Measurements from ENCODE around the gene SIRPD.

SIRPD gene

GRCh38 chr20:1566701-1567100 is 9.2 kb upstream of the SIRPD start:
- Histone ChIP-seq H3K36me3 (ENCODE audit: insufficient read depth, low read length) (no peaks in the 10 kb centered on the region), H3K9me3 (ENCODE audit: control insufficient read depth, insufficient read depth, low read length) (no peaks in the 10 kb centered on the region), H3K4me1 (ENCODE audit: insufficient read depth, low read length) (0 out of 2 replicates have a peak, but pooled peaks cover 5% of the 10 kb centered on the region), H3K9ac (ENCODE audit: low read depth, low read length) (no peak overlapping the region)

DNA sequence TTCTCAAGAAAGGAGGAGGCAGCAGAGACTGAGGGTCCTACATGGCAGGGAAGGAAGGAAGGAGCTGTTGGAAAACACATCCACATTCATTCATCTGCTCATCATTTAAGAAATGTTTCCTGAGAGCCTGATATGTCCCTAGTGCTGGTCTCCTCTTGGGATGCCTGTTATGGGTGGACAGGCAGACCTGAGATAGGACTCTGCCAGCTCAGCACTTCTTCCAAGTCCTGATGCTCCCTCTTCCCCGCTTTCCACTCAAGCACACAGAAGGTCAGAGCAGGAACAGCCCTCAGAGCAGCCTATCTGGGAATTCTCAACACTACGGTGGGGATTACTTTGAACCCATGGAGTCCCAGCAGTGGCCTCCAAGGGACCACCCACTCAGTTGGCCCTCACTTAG is 8.0 kb upstream of the SIRPD start:
- Histone ChIP-seq H3K36me3 (ENCODE audit: insufficient read depth, low read length) (no peaks in the 10 kb centered on the region), H3K4me1 (ENCODE audit: insufficient read depth, low read length) (0 out of 2 replicates have a peak, but pooled peaks cover 5% of the 10 kb centered on the region), H3K9me3 (ENCODE audit: control insufficient read depth, insufficient read depth, low read length) (no peaks in the 10 kb centered on the region), H3K9ac (ENCODE audit: low read depth, low read length) (no peak overlapping the region)

GRCh38 chr20:1563598-1563997 is 6.1 kb upstream of the SIRPD start:
- Histone ChIP-seq H3K36me3 (ENCODE audit: insufficient read depth, low read length) (no peaks in the 10 kb centered on the region), H3K9ac (ENCODE audit: low read depth, low read length) (no peak overlapping the region)

DNA sequence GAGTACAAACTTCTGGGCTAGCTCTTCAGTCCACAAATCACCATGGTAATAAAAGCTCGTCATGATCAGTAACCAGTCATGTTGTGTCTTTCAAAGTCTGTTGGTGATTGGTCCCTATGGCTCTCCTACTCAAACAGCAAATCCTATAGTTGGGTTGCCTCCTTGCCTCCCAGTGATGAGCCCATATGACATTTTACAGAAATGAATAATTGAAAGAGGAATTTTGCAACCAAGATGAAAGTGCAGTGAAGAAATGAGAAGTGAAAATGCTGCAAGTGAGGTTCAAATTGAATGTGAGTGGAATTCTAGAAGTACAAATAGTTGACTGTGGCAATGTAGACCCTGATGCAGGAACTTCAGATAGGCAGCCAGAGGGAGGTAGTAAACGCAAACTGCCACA is 5.1 kb upstream of the SIRPD start:
- H3K36me3 ChIP-seq (ENCODE audit: insufficient read depth, low read length) = no peaks in the 10 kb centered on the region
- H3K9ac ChIP-seq (ENCODE audit: low read depth, low read length) = no peak overlapping the region
- H3K4me1 ChIP-seq (ENCODE audit: insufficient read depth, low read length) = 0 out of 2 replicates have a peak, but pooled peaks cover 2% of the 10 kb centered on the region
- no peaks in the 10 kb centered on the region for H3K9me3 ChIP-seq (ENCODE audit: control insufficient read depth, insufficient read depth, low read length)

More at GRCh38 chr20:1563598-1563997, 6.1 kb upstream of the SIRPD start:
- Histone ChIP-seq H3K9me3 (ENCODE audit: control insufficient read depth, insufficient read depth, low read length) (no peaks in the 10 kb centered on the region), H3K4me1 (ENCODE audit: insufficient read depth, low read length) (0 out of 2 replicates have a peak, but pooled peaks cover 5% of the 10 kb centered on the region)

- H3K9ac ChIP-seq (ENCODE audit: low read depth, low read length) = no peak overlapping the region
- H3K36me3 ChIP-seq (ENCODE audit: insufficient read depth, low read length) = no peaks in the 10 kb centered on the region
- H3K9me3 ChIP-seq (ENCODE audit: control insufficient read depth, insufficient read depth, low read length) = no peaks in the 10 kb centered on the region
- no peaks in the 10 kb centered on the region for H3K4me1 ChIP-seq (ENCODE audit: insufficient read depth, low read length)
Measured at GRCh38 chr20:1561350-1561749, 3.8 kb upstream of the SIRPD start.

DNA sequence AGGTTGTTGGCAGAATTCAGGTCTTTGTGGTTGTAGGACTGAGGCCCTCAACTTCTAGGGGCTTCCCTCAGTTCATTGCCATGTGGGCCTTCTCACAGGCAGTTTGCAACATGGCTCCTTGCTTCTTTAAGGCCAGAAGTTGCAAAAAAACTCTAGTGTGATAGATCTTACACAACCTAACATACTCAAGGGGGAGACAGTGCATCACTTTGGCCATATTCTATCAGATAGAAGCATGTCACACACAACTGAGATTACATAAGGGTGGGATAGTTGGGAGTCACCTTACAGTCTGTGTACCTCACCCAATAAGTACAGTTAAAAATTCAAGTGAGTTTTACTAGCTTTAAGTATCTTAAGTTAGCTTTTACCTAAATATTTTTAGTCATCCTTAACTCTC is 1.6 kb downstream of the SIRPD start:
- no peak overlapping the region for H3K9ac ChIP-seq (ENCODE audit: low read depth, low read length)
- no peaks in the 10 kb centered on the region for H3K9me3 ChIP-seq (ENCODE audit: control insufficient read depth, insufficient read depth, low read length)
- no peaks in the 10 kb centered on the region for H3K4me1 ChIP-seq (ENCODE audit: insufficient read depth, low read length)
- H3K36me3 ChIP-seq (ENCODE audit: insufficient read depth, low read length) = no peaks in the 10 kb centered on the region

GRCh38 chr20:1539816-1540419 is 17.6 kb downstream of the SIRPD start:
- Histone ChIP-seq H3K9ac (ENCODE audit: low read depth, low read length) (no peak overlapping the region), H3K36me3 (ENCODE audit: insufficient read depth, low read length) (no peaks in the 10 kb centered on the region), H3K4me1 (ENCODE audit: insufficient read depth, low read length) (no peaks in the 10 kb centered on the region), H3K9me3 (ENCODE audit: control insufficient read depth, insufficient read depth, low read length) (no peaks in the 10 kb centered on the region)

- Histone ChIP-seq H3K36me3 (ENCODE audit: insufficient read depth, low read length) (no peaks in the 10 kb centered on the region), H3K9me3 (ENCODE audit: control insufficient read depth, insufficient read depth, low read length) (no peaks in the 10 kb centered on the region), H3K9ac (ENCODE audit: low read depth, low read length) (no peak overlapping the region), H3K4me1 (ENCODE audit: insufficient read depth, low read length) (no peaks in the 10 kb centered on the region)
Measured at GRCh38 chr20:1538655-1539054, 18.9 kb downstream of the SIRPD start.

GRCh38 chr20:1537731-1538058 is 19.8 kb downstream of the SIRPD start:
- H3K4me1 ChIP-seq (ENCODE audit: insufficient read depth, low read length) = no peaks in the 10 kb centered on the region
- no peaks in the 10 kb centered on the region for H3K9me3 ChIP-seq (ENCODE audit: control insufficient read depth, insufficient read depth, low read length)
- H3K36me3 ChIP-seq (ENCODE audit: insufficient read depth, low read length) = no peaks in the 10 kb centered on the region
- no peak overlapping the region for H3K9ac ChIP-seq (ENCODE audit: low read depth, low read length)

GRCh38 chr20:1536893-1537730 is 20.4 kb downstream of the SIRPD start:
- Histone ChIP-seq H3K36me3 (ENCODE audit: insufficient read depth, low read length) (no peaks in the 10 kb centered on the region), H3K9ac (ENCODE audit: low read depth, low read length) (no peak overlapping the region), H3K9me3 (ENCODE audit: control insufficient read depth, insufficient read depth, low read length) (no peaks in the 10 kb centered on the region), H3K4me1 (ENCODE audit: insufficient read depth, low read length) (no peaks in the 10 kb centered on the region)

DNA sequence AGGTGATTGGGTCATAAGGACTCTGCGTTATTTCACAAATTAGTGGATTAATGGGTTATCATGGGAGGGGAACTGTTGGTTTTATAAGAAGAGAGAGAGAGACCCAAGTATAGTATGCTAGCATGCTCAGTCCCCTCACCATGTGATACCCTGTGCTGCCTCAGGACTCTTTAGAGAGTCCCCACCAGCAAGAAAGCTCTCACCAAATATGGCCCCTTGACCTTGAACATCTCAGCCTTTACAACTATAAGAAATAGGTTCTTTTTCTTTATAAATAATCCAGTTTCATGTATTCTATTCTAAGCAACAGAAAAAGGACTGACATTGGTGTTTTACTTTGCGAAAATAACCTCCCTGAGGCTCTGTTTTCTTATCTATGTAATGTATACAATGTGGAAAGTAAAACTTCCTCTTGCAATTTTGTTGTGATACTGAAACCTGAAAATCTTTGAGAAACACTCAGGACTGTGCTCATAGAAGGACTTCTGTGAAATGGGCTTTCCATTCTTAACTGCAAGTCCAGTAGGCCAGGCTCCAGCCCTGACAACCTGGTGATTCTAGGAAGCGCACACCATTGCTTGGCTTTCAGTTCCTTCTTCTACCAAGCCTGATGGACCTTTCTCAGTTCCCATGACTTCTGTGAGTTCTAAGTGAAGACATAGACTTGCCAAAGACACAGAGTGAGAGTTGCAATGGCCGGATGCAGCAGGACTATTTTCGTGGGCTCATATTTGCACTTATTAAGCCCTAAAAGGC is 21.9 kb downstream of the SIRPD start:
- Histone ChIP-seq H3K9ac (ENCODE audit: low read depth, low read length) (no peak overlapping the region), H3K36me3 (ENCODE audit: insufficient read depth, low read length) (no peaks in the 10 kb centered on the region), H3K4me1 (ENCODE audit: insufficient read depth, low read length) (no peaks in the 10 kb centered on the region), H3K9me3 (ENCODE audit: control insufficient read depth, insufficient read depth, low read length) (no peaks in the 10 kb centered on the region)

DNA sequence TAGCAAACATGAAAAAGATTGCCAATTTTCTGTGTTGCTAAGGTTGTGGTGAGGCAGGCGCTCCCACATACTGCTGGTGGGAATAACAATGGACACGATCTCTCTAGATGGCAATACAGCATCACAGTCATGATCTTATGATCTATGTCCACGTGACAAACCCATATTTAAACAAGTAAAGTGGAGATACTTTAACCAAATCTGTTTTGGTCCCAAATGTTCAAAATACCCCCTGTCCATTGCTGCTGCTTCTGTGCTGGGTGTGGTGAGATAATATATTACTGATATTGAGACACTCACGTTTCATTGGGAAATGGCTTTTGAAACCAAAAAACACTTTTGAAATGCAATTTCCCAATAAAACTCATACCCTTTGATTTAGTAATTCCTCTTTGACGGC is 23.0 kb downstream of the SIRPD start:
- H3K4me1 ChIP-seq (ENCODE audit: insufficient read depth, low read length) = no peaks in the 10 kb centered on the region
- no peaks in the 10 kb centered on the region for H3K9me3 ChIP-seq (ENCODE audit: control insufficient read depth, insufficient read depth, low read length)
- H3K9ac ChIP-seq (ENCODE audit: low read depth, low read length) = no peak overlapping the region
- no peaks in the 10 kb centered on the region for H3K36me3 ChIP-seq (ENCODE audit: insufficient read depth, low read length)

- no peak overlapping the region for H3K9ac ChIP-seq (ENCODE audit: low read depth, low read length)
- no peaks in the 10 kb centered on the region for H3K9me3 ChIP-seq (ENCODE audit: control insufficient read depth, insufficient read depth, low read length)
- no peaks in the 10 kb centered on the region for H3K4me1 ChIP-seq (ENCODE audit: insufficient read depth, low read length)
- H3K36me3 ChIP-seq (ENCODE audit: insufficient read depth, low read length) = no peaks in the 10 kb centered on the region
Measured at GRCh38 chr20:1533059-1533458, 24.4 kb downstream of the SIRPD start.

DNA sequence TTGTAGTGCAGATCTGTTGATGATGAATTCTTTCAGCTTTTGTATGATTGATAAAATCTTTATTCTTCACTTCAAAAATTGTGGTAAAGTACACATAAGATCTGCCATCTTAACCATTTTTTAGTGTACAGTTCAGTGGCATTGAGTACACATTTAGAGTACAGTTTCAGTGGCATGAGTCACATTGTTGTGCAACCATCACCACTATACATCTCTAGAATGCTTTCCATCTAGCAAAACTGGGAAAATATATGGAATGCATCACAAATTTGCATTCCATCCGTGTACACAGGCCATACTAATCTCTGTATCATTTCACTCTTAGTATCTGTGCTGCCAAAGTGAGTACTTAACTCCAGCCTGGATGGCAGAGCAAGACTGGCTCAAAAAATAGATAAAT is 28.7 kb downstream of the SIRPD start:
- no peaks in the 10 kb centered on the region for H3K9me3 ChIP-seq (ENCODE audit: control insufficient read depth, insufficient read depth, low read length)
- no peaks in the 10 kb centered on the region for H3K4me1 ChIP-seq (ENCODE audit: insufficient read depth, low read length)
- no peak overlapping the region for H3K9ac ChIP-seq (ENCODE audit: low read depth, low read length)
- H3K36me3 ChIP-seq (ENCODE audit: insufficient read depth, low read length) = no peaks in the 10 kb centered on the region

DNA sequence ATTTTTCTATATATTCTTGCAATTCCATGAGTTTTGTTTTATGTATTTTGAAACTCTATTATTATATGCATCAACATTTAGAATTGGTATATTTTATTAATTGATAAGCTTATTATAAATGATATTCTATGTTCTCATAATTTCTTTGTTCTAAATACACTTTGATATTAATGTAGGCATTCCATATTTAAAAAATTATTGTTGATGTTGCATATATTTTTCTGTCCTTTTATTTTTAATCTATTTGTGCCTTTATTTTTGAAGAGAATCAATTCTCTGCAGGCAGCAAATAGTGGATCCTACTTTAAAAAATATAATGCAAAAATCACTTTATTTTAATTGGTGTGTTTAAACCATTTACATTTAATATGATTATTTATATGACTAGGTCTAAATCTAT is 29.6 kb downstream of the SIRPD start:
- no peak overlapping the region for H3K9ac ChIP-seq (ENCODE audit: low read depth, low read length)
- no peaks in the 10 kb centered on the region for H3K9me3 ChIP-seq (ENCODE audit: control insufficient read depth, insufficient read depth, low read length)
- H3K4me1 ChIP-seq (ENCODE audit: insufficient read depth, low read length) = no peaks in the 10 kb centered on the region

More for the DNA sequence above, 29.6 kb downstream of the SIRPD start:
- no peaks in the 10 kb centered on the region for H3K36me3 ChIP-seq (ENCODE audit: insufficient read depth, low read length)
